BJ (cell line): ENCODE data around the gene FADS1. TPM values are rescaled to one million over a fixed set of nuclear protein-coding genes. Genes with fewer than 3 reads are reported as not detected.

ENCODE experiments used
- CTCF ChIA-PET: fragments of 350-600 bp; formaldehyde crosslinking; extraction: SDS; loops from one replicate; lab custom pipeline; 2021; ENCODE audit warnings: antibody characterized with exemption, inconsistent platforms; lab: Yijun Ruan, JAX
- POLR2A ChIA-PET: fragments of 300-600 bp; sonication (Branson Sonifier 250); formaldehyde crosslinking; extraction: SDS; loops from one replicate; lab custom pipeline; 2021; ENCODE audit warnings: antibody characterized with exemption; lab: Charles Lee
- DNase-seq: peaks from one replicate; pipeline ENCODE4 v3.0.0-alpha.2; 2011; ENCODE audit warnings: low read depth
- H3K27me3 ChIP-seq: 2 replicates; pipeline ENCODE4 v1.6.0; 2011; ENCODE audit warnings: low read length; ENCODE audit not compliant: control insufficient read depth, insufficient read depth
- H3K36me3 ChIP-seq: 2 replicates; pipeline ENCODE4 v1.5.1; 2011; ENCODE audit warnings: low read length; ENCODE audit not compliant: control insufficient read depth, insufficient read depth
- H3K4me3 ChIP-seq: 2 replicates; pipeline ENCODE4 v1.5.1; 2011; ENCODE audit warnings: low read depth, mild to moderate bottlenecking, control low read depth, low read length
- CTCF ChIP-seq: IDR thresholded peaks from 2 replicates; pipeline ENCODE4 v1.5.1; 2011; ENCODE audit warnings: low read depth, mild to moderate bottlenecking, control low read depth, inconsistent platforms, low read length, moderate library complexity; ENCODE audit not compliant: insufficient read depth
- polyA plus RNA-seq: library from polyadenylated mRNA; depleted of rRNA; stranded (reverse); fragments of >200 nt; gene quantifications from 2 replicates; pipeline ENCODE4 v1.2.3, GENCODE V29; 2011

FADS1 gene
- polyA plus RNA-seq, 1 experiment: 58.0 TPM

GRCh38 chr11:61862714-61863547, 46.1 kb upstream of the FADS1 start:
- no peaks in the 10 kb centered on the region for H3K27me3 ChIP-seq
- DNase-seq: no peak
- no peak for TF ChIP-seq CTCF
- no peak overlapping the region for H3K4me3 ChIP-seq
- POLR2A ChIA-PET: no interaction called here
- peaks cover 32% of the 10 kb centered on the region for H3K36me3 ChIP-seq
- CTCF ChIA-PET: interaction anchor here (1.2 to 2.6 kb wide), 2 partner anchors 8 to 36 kb away, joined by 4 to 12 read pairs; no protein-coding TSS in a partner anchor

DNA sequence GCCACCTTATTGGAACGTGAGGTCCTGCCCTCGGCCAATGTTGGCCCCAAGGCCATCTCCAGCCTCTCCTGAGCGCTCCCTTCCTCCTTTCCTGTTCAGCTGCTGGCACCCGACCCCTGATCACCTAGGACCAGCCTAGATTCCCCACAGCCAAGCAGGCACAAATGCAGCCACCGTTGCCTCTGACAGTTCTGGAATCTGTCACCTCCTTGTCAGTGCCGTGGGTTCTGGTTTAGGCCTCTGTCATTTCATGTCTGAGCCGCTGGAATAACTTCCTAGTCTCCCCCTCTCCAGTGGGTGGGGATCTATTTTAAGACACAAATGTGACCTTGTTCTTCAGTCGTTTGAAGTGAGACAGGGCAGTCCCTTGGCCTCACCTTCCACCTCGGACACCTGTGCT, 44.8 kb upstream of the FADS1 start:
- CTCF ChIA-PET: interaction anchor here (1.2 to 2.6 kb wide), 2 partner anchors 9 to 37 kb away, joined by 4 to 12 read pairs; no protein-coding TSS in a partner anchor
- H3K4me3 ChIP-seq: no peak overlapping the region

GRCh38 chr11:61860054-61860903, 43.5 kb upstream of the FADS1 start:
- CTCF ChIA-PET: interaction anchor here (0.6 to 0.8 kb wide), 2 partner anchors 20 to 222 kb away, joined by 3 to 5 read pairs; no protein-coding TSS in a partner anchor

More for the DNA sequence above, 44.8 kb upstream of the FADS1 start:
- H3K36me3 ChIP-seq: peaks cover 45% of the 10 kb centered on the region
- no peak for DNase-seq
- H3K27me3 ChIP-seq: no peaks in the 10 kb centered on the region
- TF ChIP-seq CTCF: no peak
- POLR2A ChIA-PET: no interaction called here

GRCh38 chr11:61855939-61856680, 39.3 kb upstream of the FADS1 start:
- no peak overlapping the region for H3K4me3 ChIP-seq
- ChIA-PET CTCF (interaction anchor here (0.7 to 1.4 kb wide), 2 partner anchors 14 to 59 kb away, joined by 3 read pairs; no protein-coding TSS in a partner anchor), POLR2A (no interaction called here)
- no peak for DNase-seq
- peaks cover 44% of the 10 kb centered on the region for H3K36me3 ChIP-seq
- no peak for TF ChIP-seq CTCF
- no peaks in the 10 kb centered on the region for H3K27me3 ChIP-seq

More at GRCh38 chr11:61860054-61860903, 43.5 kb upstream of the FADS1 start:
- H3K36me3 ChIP-seq: peaks cover 41% of the 10 kb centered on the region
- no peaks in the 10 kb centered on the region for H3K27me3 ChIP-seq
- H3K4me3 ChIP-seq: no peak overlapping the region
- no peak for DNase-seq
- TF ChIP-seq CTCF: no peak
- POLR2A ChIA-PET: no interaction called here
